OCI-M2 (cell line): ENCODE results near the gene ARMC9.
"Not testable (repeated sequence)": the region's sequence is repeated elsewhere in the genome, so short reads cannot be mapped to it uniquely, and the experiment has no call there.

Source experiments
- DNase-seq: peaks from one replicate; lab custom pipeline; 2025; ENCODE audit not compliant: unreplicated experiment; lab: John Stamatoyannopoulos, UW

The ARMC9 gene

GRCh38 chr2:231277962-231278361 is 79.5 kb downstream of the ARMC9 start:
- no peak for DNase-seq

GRCh38 chr2:231278868-231279267 is 80.4 kb downstream of the ARMC9 start:
- DNase-seq, result no peak

GRCh38 chr2:231280846-231281245 is 82.4 kb downstream of the ARMC9 start:
- no peak for DNase-seq

GRCh38 chr2:231284296-231284695 is 85.9 kb downstream of the ARMC9 start:
- DNase-seq, result no peak

GRCh38 chr2:231286964-231287363 is 88.5 kb downstream of the ARMC9 start:
- DNase-seq, result no peak

- DNase-seq, result no peak
Measured at GRCh38 chr2:231287696-231288095, 89.3 kb downstream of the ARMC9 start.

- DNase-seq, result no peak
Measured at GRCh38 chr2:231288590-231288989, 90.2 kb downstream of the ARMC9 start.

- DNase-seq, result no peak
Measured at GRCh38 chr2:231290321-231291015, 92.0 kb downstream of the ARMC9 start.

- no peak for DNase-seq
Measured at GRCh38 chr2:231292472-231293134, 94.2 kb downstream of the ARMC9 start.

GRCh38 chr2:231293163-231293562 is 94.7 kb downstream of the ARMC9 start:
- DNase-seq, result no peak

GRCh38 chr2:231294116-231294515 is 95.7 kb downstream of the ARMC9 start:
- DNase-seq, result no peak

GRCh38 chr2:231294571-231295362 is 96.3 kb downstream of the ARMC9 start:
- DNase-seq, result no peak

- DNase-seq, result no peak
Measured at GRCh38 chr2:231295363-231295655, 96.9 kb downstream of the ARMC9 start.

GRCh38 chr2:231296401-231296974 is 98.1 kb downstream of the ARMC9 start:
- DNase-seq, result no peak

GRCh38 chr2:231297108-231297908 is 98.9 kb downstream of the ARMC9 start:
- peak; percentile 26 for DNase-seq

GRCh38 chr2:231298091-231298490 is 99.7 kb downstream of the ARMC9 start:
- no peak for DNase-seq

GRCh38 chr2:231299267-231299666 is 100.8 kb downstream of the ARMC9 start:
- no peak for DNase-seq

- no peak for DNase-seq
Measured at GRCh38 chr2:231300020-231300721, 101.7 kb downstream of the ARMC9 start.

GRCh38 chr2:231300722-231301076 is 102.3 kb downstream of the ARMC9 start:
- no peak for DNase-seq

- DNase-seq, result not testable (repeated sequence)
Measured at GRCh38 chr2:231304259-231304658, 105.8 kb downstream of the ARMC9 start.
